HG03108 (cell line): ENCODE data around the gene NUAK2.

Source experiments
- ATAC-seq: cut with Tn5 transposase; IDR thresholded peaks from one replicate; pipeline ENCODE4 v1.9.1; 2021; ENCODE audit warnings: moderate library complexity; ENCODE audit not compliant: unreplicated experiment

Gene NUAK2

DNA sequence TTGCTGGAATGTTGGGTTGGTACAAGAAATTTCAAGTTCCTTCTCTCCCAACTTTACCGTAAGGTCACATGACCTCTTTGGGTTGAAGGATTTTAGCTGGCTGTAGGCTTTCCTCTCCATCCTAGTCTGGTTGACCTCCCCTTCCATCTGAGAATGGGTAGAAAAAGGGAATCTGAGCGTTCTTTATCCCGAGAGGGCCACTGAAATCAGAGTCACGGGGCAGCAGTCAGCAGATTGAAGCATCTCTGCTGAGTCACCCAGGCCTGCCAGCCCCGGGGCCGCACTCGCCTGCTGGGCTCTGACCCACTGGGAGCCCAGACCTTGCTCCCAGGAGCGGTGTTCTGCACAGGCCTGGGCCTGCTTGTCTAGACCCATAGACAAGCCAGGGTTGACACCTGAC, 62.8 kb downstream of the NUAK2 start:
- ATAC-seq: no peak

DNA sequence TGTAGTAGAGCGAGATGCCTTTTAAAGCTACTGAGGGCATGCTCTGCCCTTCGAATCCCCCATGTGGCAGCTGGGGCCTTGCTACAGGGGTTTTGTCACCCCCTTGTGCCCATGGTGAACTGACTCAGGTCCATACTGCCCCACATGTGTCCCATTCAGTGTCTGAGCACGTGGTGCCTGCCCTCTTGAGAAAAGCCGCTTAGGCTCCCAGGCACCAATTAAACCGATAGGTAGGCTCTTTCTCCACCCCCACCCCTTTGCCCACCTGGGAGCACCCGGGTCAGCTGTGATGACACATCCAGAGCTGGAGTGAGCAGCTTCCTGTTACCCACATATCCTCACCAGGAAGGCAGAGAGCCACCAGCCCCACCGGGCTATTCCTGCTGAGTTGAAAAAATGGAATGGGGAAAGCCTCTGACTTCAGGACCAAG, 63.3 kb downstream of the NUAK2 start:
- ATAC-seq: no peak

DNA sequence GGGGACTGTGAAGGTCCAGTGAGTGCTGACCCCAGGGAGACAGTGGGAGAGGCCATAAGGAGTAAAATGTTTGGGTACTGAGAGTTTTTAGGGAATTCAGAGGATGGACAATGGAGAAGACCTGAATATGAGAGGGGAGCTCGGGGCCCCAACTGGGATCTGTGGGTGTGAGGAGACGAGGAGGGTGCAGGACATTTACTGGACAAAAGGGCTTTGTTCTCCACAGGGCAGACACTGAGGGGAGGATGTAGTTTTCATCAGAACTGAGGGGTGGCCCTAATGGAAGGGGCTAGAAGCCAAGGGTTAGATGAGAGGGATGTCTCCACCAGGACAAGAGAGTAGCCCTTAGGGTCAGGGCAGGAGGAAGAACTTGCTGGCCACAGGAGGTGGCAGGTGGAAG, 63.8 kb downstream of the NUAK2 start:
- ATAC-seq: no peak

DNA sequence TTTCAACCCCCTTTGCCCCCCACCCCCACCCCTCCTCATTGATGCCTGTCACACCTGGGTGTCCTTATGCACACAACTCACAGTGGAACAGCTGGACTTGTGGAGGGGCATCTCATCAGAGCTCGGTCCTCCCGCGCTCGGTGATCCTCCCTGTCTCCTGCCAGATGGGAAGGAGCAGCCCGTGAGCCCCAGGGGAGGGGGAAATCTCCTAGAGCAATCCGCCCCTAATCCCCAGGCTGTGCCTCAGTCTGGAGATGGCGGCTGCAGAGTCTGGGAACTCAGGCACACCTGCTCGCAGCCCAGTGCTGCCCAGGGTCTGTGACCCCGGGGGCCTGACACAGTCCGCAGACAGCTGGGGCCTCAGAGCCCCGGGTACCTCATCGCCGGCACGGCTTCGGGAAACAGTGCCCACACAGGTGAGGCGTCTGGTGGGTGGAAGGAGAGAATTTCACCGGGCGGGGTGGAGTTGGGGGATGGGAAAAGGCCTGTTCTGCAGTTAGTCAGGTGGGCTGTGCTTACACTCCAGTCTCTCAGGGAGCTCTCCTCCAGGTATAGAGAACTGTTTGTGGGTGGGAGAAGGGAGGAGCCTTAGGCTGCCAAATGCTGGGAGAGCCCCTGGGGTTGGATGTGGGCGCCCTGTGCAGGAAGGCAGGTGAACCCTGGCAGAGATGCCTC, 64.5 kb downstream of the NUAK2 start:
- ATAC-seq: no peak

DNA sequence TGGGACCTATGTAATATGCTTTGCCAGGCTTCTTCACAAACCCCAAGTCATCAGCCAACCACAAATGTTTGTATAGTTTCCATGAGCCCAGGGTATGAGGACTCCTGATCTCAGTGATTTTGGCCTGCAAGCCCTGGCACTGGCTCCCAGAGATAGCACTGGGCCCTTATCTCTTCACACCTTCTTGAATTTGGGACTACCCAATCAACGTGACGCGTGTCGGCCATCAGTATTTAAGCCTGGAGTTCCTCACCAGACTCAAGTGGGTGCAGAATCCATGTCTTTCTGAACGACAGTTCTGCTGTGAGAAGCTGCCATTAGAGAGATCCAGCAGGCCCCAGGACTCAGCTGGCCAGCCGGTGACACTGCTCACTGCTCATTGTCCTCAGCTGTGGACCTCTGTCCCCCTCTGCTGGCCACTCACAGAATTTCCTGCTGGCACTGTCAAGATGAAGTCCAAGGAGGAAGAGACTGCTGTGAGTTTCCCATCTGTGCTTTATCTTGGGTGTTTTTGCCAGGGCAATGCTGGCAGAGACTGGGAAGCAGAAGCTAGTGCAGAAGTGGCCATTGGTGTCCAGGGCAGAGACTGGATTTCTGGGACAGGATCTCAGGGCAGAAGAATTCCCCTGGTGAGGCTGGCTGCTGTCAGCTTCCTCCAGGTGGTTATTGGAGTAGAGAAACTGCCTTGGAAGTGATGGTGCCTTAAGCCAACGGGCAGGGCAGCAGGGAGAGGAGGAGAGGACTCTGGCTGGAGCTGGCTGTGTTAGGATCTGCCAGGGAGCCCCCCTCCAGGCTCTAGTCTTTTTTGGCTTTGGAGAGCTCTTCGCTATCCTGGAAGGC, 65.4 kb downstream of the NUAK2 start:
- no peak for ATAC-seq
